T-cell (primary cell): Measurements from ENCODE around the gene INHBC. TPM values are rescaled to one million over a fixed set of nuclear protein-coding genes. Genes with fewer than 3 reads are reported as not detected.
A peak's percentile ranks its signal among the peaks of the same experiment; 100 is the strongest.

Experiments used
- ATAC-seq, 4 experiments: fragments of 200-7000 bp in 3 of 4; fragments of 150-1000 bp in 1 of 4; cut with Tn5 transposase; replicated peaks in 1 of 4; 1 replicate in 3 of 4; 2 replicates in 1 of 4; pipeline ENCODE4 v1.10.0; 2021; ENCODE audit warnings: moderate library complexity in 3 of 4, mild to moderate bottlenecking in 2 of 4, moderate number of reproducible peaks in 1 of 4
- CTCF ChIA-PET, 2 donors: fragments of 300-600 bp; sonication (Branson Sonifier 250); formaldehyde crosslinking; loops; one replicate each; lab custom pipeline; 2022; ENCODE audit warnings: antibody characterized with exemption in 2 of 2; lab: Charles Lee
- POLR2A ChIA-PET, 2 donors: fragments of 300-600 bp; sonication (Branson Sonifier 250); formaldehyde crosslinking; loops; one replicate each; lab custom pipeline; 2022; ENCODE audit warnings: antibody characterized with exemption in 2 of 2; lab: Charles Lee
- DNase-seq, 35 experiments: peaks; one replicate each; pipeline versions ENCODE4 v3.0.0 to v3.0.0-alpha.2; 2013 to 2023
- H3K27ac ChIP-seq: one replicate; pipeline ENCODE4 v1.5.1; 2013; ENCODE audit warnings: low read length
- H3K27me3 ChIP-seq, 2 experiments: replicated peaks in 1 of 2; 1 replicate in 1 of 2; 2 replicates in 1 of 2; pipeline versions ENCODE4 v1.6.1 to v1.7.0; 2013; ENCODE audit warnings: low read length in 1 of 2, mixed read lengths in 1 of 2; ENCODE audit not compliant: control insufficient read depth in 2 of 2, insufficient read depth in 2 of 2; ENCODE audit errors: extremely low read depth in 1 of 2
- H3K36me3 ChIP-seq, 2 donors: 1 replicate in 1 of 2; 2 replicates in 1 of 2; pipeline versions ENCODE4 v1.6.1 to v1.7.0; 2013; ENCODE audit warnings: low read length in 1 of 2; ENCODE audit not compliant: control insufficient read depth in 2 of 2, insufficient read depth in 1 of 2; ENCODE audit errors: extremely low read depth in 1 of 2
- H3K4me1 ChIP-seq, 2 experiments: 1 replicate in 1 of 2; 2 replicates in 1 of 2; pipeline versions ENCODE4 v1.6.1 to v1.7.0; 2013; ENCODE audit warnings: low read length in 2 of 2, mixed read lengths in 1 of 2; ENCODE audit not compliant: insufficient read depth in 2 of 2, control insufficient read depth in 1 of 2; ENCODE audit errors: extremely low read depth in 1 of 2
- H3K4me3 ChIP-seq, 2 donors: 1 replicate in 1 of 2; 2 replicates in 1 of 2; pipeline versions ENCODE4 v1.5.1 to v1.7.0; 2013; ENCODE audit warnings: mild to moderate bottlenecking in 2 of 2, low read length in 1 of 2, moderate library complexity in 1 of 2; ENCODE audit not compliant: control insufficient read depth in 1 of 2; ENCODE audit errors: extremely low read depth in 1 of 2
- H3K9me3 ChIP-seq: 2 replicates; pipeline ENCODE4 v1.7.0; 2013
- H3K27ac Mint-ChIP-seq, 2 donors: one replicate each; pipeline ENCODE4 v1.8.0; 2020 to 2021; ENCODE audit warnings: mild to moderate bottlenecking in 2 of 2, mixed read lengths in 2 of 2
- H3K27me3 Mint-ChIP-seq, 2 donors: one replicate each; pipeline ENCODE4 v1.8.0; 2021 to 2022; ENCODE audit warnings: mixed read lengths in 2 of 2
- H3K36me3 Mint-ChIP-seq: one replicate; pipeline ENCODE4 v1.8.0; 2021; ENCODE audit warnings: mixed read lengths
- H3K4me1 Mint-ChIP-seq, 3 donors: one replicate each; pipeline ENCODE4 v1.8.0; 2020 to 2022; ENCODE audit warnings: mixed read lengths in 3 of 3, mild to moderate bottlenecking in 1 of 3
- H3K4me3 Mint-ChIP-seq, 3 donors: one replicate each; pipeline ENCODE4 v1.8.0; 2020 to 2022; ENCODE audit warnings: mild to moderate bottlenecking in 3 of 3, mixed read lengths in 3 of 3, moderate library complexity in 3 of 3
- H3K9me3 Mint-ChIP-seq, 3 donors: one replicate each; pipeline ENCODE4 v1.8.0; 2020 to 2022; ENCODE audit warnings: mixed read lengths in 3 of 3
- WGBS: methylation state at CpG from one replicate; pipeline ENCODE4 v1.1.5; 2013; ENCODE audit warnings: missing lambda C conversion rate; ENCODE audit not compliant: insufficient coverage; 5-methylcytosine and 5-hydroxymethylcytosine counted together
- total RNA-seq, 35 experiments: library from RNA in 6 of 35; stranded (reverse) in 6 of 35; fragments of 120-200 nt in 1 of 35; gene quantifications; one replicate each; pipeline versions ENCODE4 v1.2.1 to v1.2.4 and lab custom pipeline; 2013 to 2026

INHBC gene
- total RNA-seq, 5 donors from 2014 or later (not counting 1 experiment from before 2014, with no cell fraction given): 0.13 to 0.23 (median 0.18) TPM; not detected in 2

GRCh38 chr12:57430931-57431566 lies 3.5 kb upstream of the INHBC start, which contains the start of gene R3HDM2:
Gene R3HDM2 (minus strand): TSS chr12:57431043. CDS start chr12:57310428, 120,615 bp downstream.
- H3K27me3 ChIP-seq: no peaks in the 10 kb centered on the region
- peak within 1 kb of the TSS; percentile 47 to 62 for H3K4me3 ChIP-seq
- H3K27ac Mint-ChIP-seq: peak within 1 kb of the TSS; percentile 99
- peaks cover 38 to 48% (median 48%) of the 10 kb centered on the region in 3 donors for H3K4me1 Mint-ChIP-seq
- peaks cover 5% of the 10 kb centered on the region for H3K36me3 Mint-ChIP-seq
- no peaks in the 10 kb centered on the region for H3K9me3 ChIP-seq
- DNase-seq (peak; percentile 89 to 98 (median 94)), ATAC-seq (peak; percentile 95 to 96 (median 95))
- H3K4me3 Mint-ChIP-seq: peak within 1 kb of the TSS; percentile 88 to 99 (median 97)
- H3K4me1 ChIP-seq: peaks cover 11 to 29% of the 10 kb centered on the region in 2 experiments
- no peaks in the 10 kb centered on the region for H3K36me3 ChIP-seq
- peak within 1 kb of the TSS; percentile 98 for H3K27ac ChIP-seq
- WGBS: under 1% methylated on average over 30 of the region's 41 CpGs
- ChIA-PET POLR2A (no interaction called here), CTCF (interaction anchor here in 1 of 2 donors (0.6 kb wide), 1 partner anchor 328 kb away, joined by 4 read pairs; no protein-coding TSS in a partner anchor)
- no peaks in the 10 kb centered on the region for H3K9me3 Mint-ChIP-seq
- no peaks in the 10 kb centered on the region for H3K27me3 Mint-ChIP-seq

- no CpG with 5 or more reads among the region's 11 CpGs for WGBS
- Mint-ChIP-seq H3K4me1 (peaks cover 32 to 44% (median 42%) of the 10 kb centered on the region in 3 donors), H3K27me3 (no peaks in the 10 kb centered on the region), H3K27ac (peak overlapping the region; percentile 97 to 99), H3K4me3 (peak overlapping the region; percentile 88 to 92 (median 89)), H3K36me3 (no peaks in the 10 kb centered on the region), H3K9me3 (no peaks in the 10 kb centered on the region)
- ATAC-seq: no peak
- H3K27me3 ChIP-seq: peaks cover 0 to under 1% of the 10 kb centered on the region in 2 experiments
- peak overlapping the region; percentile 98 for H3K27ac ChIP-seq
- no peaks in the 10 kb centered on the region for H3K9me3 ChIP-seq
- peaks cover 11 to 29% of the 10 kb centered on the region in 2 experiments for H3K4me1 ChIP-seq
- peak in 1 of 35 experiments; percentile 18 for DNase-seq
- CTCF ChIA-PET: interaction anchor here in 1 of 2 donors (0.9 kb wide), 1 partner anchor 48 kb away, joined by 3 read pairs; no protein-coding TSS in a partner anchor
- H3K4me3 ChIP-seq: peak overlapping the region in 1 of 2 donors; percentile 62
- H3K36me3 ChIP-seq: no peaks in the 10 kb centered on the region
- POLR2A ChIA-PET: no interaction called here
These were observed 2.9 kb upstream of the INHBC start for GRCh38 chr12:57431654-57432188.

GRCh38 chr12:57433370-57433769 lies 1.2 kb upstream of the INHBC start:
- Histone ChIP-seq H3K4me1 (peaks cover 11 to 29% of the 10 kb centered on the region in 2 experiments), H3K4me3 (no peak overlapping the region), H3K27ac (no peak overlapping the region), H3K27me3 (peaks cover 0 to 4% of the 10 kb centered on the region in 2 experiments), H3K36me3 (no peaks in the 10 kb centered on the region), H3K9me3 (no peaks in the 10 kb centered on the region)
- H3K27ac Mint-ChIP-seq: no peak overlapping the region
- no peak for ATAC-seq
- no peak for DNase-seq
- no peaks in the 10 kb centered on the region for H3K36me3 Mint-ChIP-seq
- CTCF ChIA-PET: interaction anchor here in 1 of 2 donors (0.7 to 1.3 kb wide), 2 partner anchors 19 to 25 kb away, joined by 3 read pairs; no protein-coding TSS in a partner anchor
- no peak overlapping the region for H3K4me3 Mint-ChIP-seq
- 93% methylated on average over 3 of the region's 3 CpGs for WGBS
- no peaks in the 10 kb centered on the region for H3K27me3 Mint-ChIP-seq
- H3K9me3 Mint-ChIP-seq: no peaks in the 10 kb centered on the region
- peaks cover 27 to 35% (median 32%) of the 10 kb centered on the region in 3 donors for H3K4me1 Mint-ChIP-seq
- POLR2A ChIA-PET: no interaction called here

GRCh38 chr12:57435293-57435692 lies 709 bp downstream of the INHBC start:
- peaks cover 0 to 4% of the 10 kb centered on the region in 2 experiments for H3K27me3 ChIP-seq
- Mint-ChIP-seq H3K27me3 (no peaks in the 10 kb centered on the region), H3K36me3 (no peaks in the 10 kb centered on the region), H3K4me1 (peaks cover 13 to 19% (median 17%) of the 10 kb centered on the region in 3 donors), H3K9me3 (no peaks in the 10 kb centered on the region), H3K27ac (peak overlapping the region; percentile 72 to 74), H3K4me3 (peak overlapping the region in 1 of 3 donors; percentile 17)
- 65% methylated on average over 3 of the region's 4 CpGs for WGBS
- no peaks in the 10 kb centered on the region for H3K36me3 ChIP-seq
- no peak overlapping the region for H3K4me3 ChIP-seq
- H3K4me1 ChIP-seq: peaks cover 6 to 13% of the 10 kb centered on the region in 2 experiments
- ChIA-PET CTCF (no interaction called here), POLR2A (interaction anchor here in 1 of 2 donors (0.7 kb wide), 1 partner anchor 54 kb away, joined by 3 read pairs; no protein-coding TSS in a partner anchor)
- no peak overlapping the region for H3K27ac ChIP-seq
- DNase-seq (no peak), ATAC-seq (no peak)
- H3K9me3 ChIP-seq: no peaks in the 10 kb centered on the region

GRCh38 chr12:57438400-57438799 lies 3.8 kb downstream of the INHBC start:
- Histone ChIP-seq H3K9me3 (no peaks in the 10 kb centered on the region), H3K36me3 (no peaks in the 10 kb centered on the region), H3K4me1 (peaks cover 2 to 8% of the 10 kb centered on the region in 2 experiments), H3K4me3 (no peak overlapping the region), H3K27ac (no peak overlapping the region), H3K27me3 (peaks cover 0 to 10% of the 10 kb centered on the region in 2 experiments)
- peaks cover 0 to 11% (median 6%) of the 10 kb centered on the region in 3 donors for H3K9me3 Mint-ChIP-seq
- peaks cover 4 to 9% (median 5%) of the 10 kb centered on the region in 3 donors for H3K4me1 Mint-ChIP-seq
- ChIA-PET POLR2A (no interaction called here), CTCF (interaction anchor here in 1 of 2 donors (0.6 kb wide), 1 partner anchor 63 kb away, joined by 3 read pairs; no protein-coding TSS in a partner anchor)
- H3K36me3 Mint-ChIP-seq: peaks cover 9% of the 10 kb centered on the region
- DNase-seq (no peak), ATAC-seq (no peak)
- no peak overlapping the region for H3K4me3 Mint-ChIP-seq
- H3K27me3 Mint-ChIP-seq: peaks cover 8 to 9% of the 10 kb centered on the region in 2 donors
- no CpG with 5 or more reads among the region's 1 CpG for WGBS
- H3K27ac Mint-ChIP-seq: no peak overlapping the region

- Mint-ChIP-seq H3K4me3 (no peak overlapping the region), H3K36me3 (peaks cover 9% of the 10 kb centered on the region), H3K27ac (no peak overlapping the region), H3K9me3 (peaks cover 0 to 11% (median 6%) of the 10 kb centered on the region in 3 donors), H3K27me3 (peaks cover 8 to 9% of the 10 kb centered on the region in 2 donors), H3K4me1 (peaks cover 4 to 5% (median 5%) of the 10 kb centered on the region in 3 donors)
- DNase-seq (no peak), ATAC-seq (no peak)
- Histone ChIP-seq H3K36me3 (no peaks in the 10 kb centered on the region), H3K27me3 (peaks cover 0 to 10% of the 10 kb centered on the region in 2 experiments), H3K4me1 (peaks cover 2 to 8% of the 10 kb centered on the region in 2 experiments), H3K27ac (no peak overlapping the region), H3K9me3 (no peaks in the 10 kb centered on the region), H3K4me3 (no peak overlapping the region)
- CTCF ChIA-PET: interaction anchor here in 1 of 2 donors (0.7 kb wide), 3 partner anchors 12 to 175 kb away, joined by 4 to 6 read pairs (median 5); partner anchors contain the start of gene GLI1
- POLR2A ChIA-PET: no interaction called here
- 86% methylated on average over 2 of the region's 4 CpGs for WGBS
These were observed 5.2 kb downstream of the INHBC start for GRCh38 chr12:57439762-57440266.
